ENCODE results near the gene PTX4. TPM values are rescaled to one million over a fixed set of nuclear protein-coding genes. Genes with fewer than 3 reads are reported as not detected.
A peak's percentile ranks its signal among the peaks of the same experiment; 100 is the strongest.

The PTX4 gene
- polyA plus RNA-seq, 3 donors, result 0.19 TPM; not detected in 2

GRCh38 chr16:1489077-1489476 lies 333 bp upstream of the PTX4 start:
- H4K20me1 ChIP-seq (ENCODE audit: insufficient read depth, low read length), result no peaks in the 10 kb centered on the region
- TF ChIP-seq CTCF (IDR thresholded peaks at IDR 0.05), result no peak
- no peak for DNase-seq
- H3K4me3 Mint-ChIP-seq, result peak overlapping the region in 1 of 2 donors; percentile 66
- peak overlapping the region; percentile 54 for H3K9ac ChIP-seq (ENCODE audit: insufficient read depth, low read length, poor library complexity, severe bottlenecking)
- H3K4me3 ChIP-seq (replicated peaks in 1 of 3; ENCODE audit: low read depth in 2 of 3, low read length in 3 of 3), result peak overlapping the region in 1 of 3 experiments; percentile 15
- peaks cover 0 to 2% (median 0%) of the 10 kb centered on the region in 7 donors for H3K9me3 Mint-ChIP-seq
- peaks cover 31% of the 10 kb centered on the region for H3K4me1 Mint-ChIP-seq
- H3K36me3 ChIP-seq (replicated peaks in 1 of 2; ENCODE audit: control insufficient read depth in 1 of 2, insufficient read depth in 2 of 2, low read length in 2 of 2), result no peaks in the 10 kb centered on the region
- H3K27ac Mint-ChIP-seq, result peak overlapping the region in 3 of 7 donors; percentile 76 to 87 (median 80)
- H3K27me3 ChIP-seq (ENCODE audit: control insufficient read depth in 2 of 2, insufficient read depth in 2 of 2, low read length in 2 of 2), result no peaks in the 10 kb centered on the region
- peaks cover 9% of the 10 kb centered on the region for H3K79me2 ChIP-seq (ENCODE audit: insufficient read depth, low read length)
- peaks cover 0 to under 1% of the 10 kb centered on the region in 2 donors for H3K36me3 Mint-ChIP-seq
- peaks cover 0 to 2% (median 2%) of the 10 kb centered on the region in 3 donors for H3K27me3 Mint-ChIP-seq (ENCODE audit: low read depth in 3 of 3)
- H3K27ac ChIP-seq (ENCODE audit: low read depth in 1 of 2, low read length in 2 of 2), result peak overlapping the region; percentile 43 to 57
- WGBS (ENCODE audit: insufficient coverage), result 94% methylated on average over 7 of the region's 12 CpGs
- peaks cover 35 to 47% of the 10 kb centered on the region in 2 donors for H3K4me1 ChIP-seq (ENCODE audit: control insufficient read depth in 1 of 2, insufficient read depth in 2 of 2, low read length in 2 of 2)
- H2AFZ ChIP-seq (ENCODE audit: insufficient read depth, low read depth, low read length, poor library complexity, severe bottlenecking), result peak overlapping the region; percentile 87
- H3K9me3 ChIP-seq (replicated peaks in 1 of 2; ENCODE audit: control insufficient read depth in 1 of 2, insufficient read depth in 1 of 2, low read length in 2 of 2), result no peaks in the 10 kb centered on the region
- intact Hi-C loops (cut with micrococcal nuclease), result no loop called here
- peak overlapping the region; percentile 50 for H3K4me2 ChIP-seq (replicated peaks; ENCODE audit: extremely low read depth, low read length, poor library complexity, severe bottlenecking)

GRCh38 chr16:1488054-1488601 lies 616 bp downstream of the PTX4 start:
- H4K20me1 ChIP-seq (ENCODE audit: insufficient read depth, low read length), result no peaks in the 10 kb centered on the region
- no peaks in the 10 kb centered on the region for H3K9me3 ChIP-seq (replicated peaks in 1 of 2; ENCODE audit: control insufficient read depth in 1 of 2, insufficient read depth in 1 of 2, low read length in 2 of 2)
- no peaks in the 10 kb centered on the region for H3K36me3 ChIP-seq (replicated peaks in 1 of 2; ENCODE audit: control insufficient read depth in 1 of 2, insufficient read depth in 2 of 2, low read length in 2 of 2)
- H3K4me1 Mint-ChIP-seq, result peaks cover 37% of the 10 kb centered on the region
- peaks cover 0 to 2% (median 0%) of the 10 kb centered on the region in 7 donors for H3K9me3 Mint-ChIP-seq
- H3K36me3 Mint-ChIP-seq, result no peaks in the 10 kb centered on the region
- peak overlapping the region; percentile 8 to 87 (median 71) for H3K27ac Mint-ChIP-seq
- peaks cover 40 to 48% of the 10 kb centered on the region in 2 donors for H3K4me1 ChIP-seq (ENCODE audit: control insufficient read depth in 1 of 2, insufficient read depth in 2 of 2, low read length in 2 of 2)
- TF ChIP-seq CTCF (IDR thresholded peaks at IDR 0.05), result no peak
- H3K4me3 ChIP-seq (replicated peaks in 1 of 3; ENCODE audit: low read depth in 2 of 3, low read length in 3 of 3), result peak overlapping the region in 1 of 3 experiments; percentile 15
- H3K4me2 ChIP-seq (replicated peaks; ENCODE audit: extremely low read depth, low read length, poor library complexity, severe bottlenecking), result peak overlapping the region; percentile 50
- no peaks in the 10 kb centered on the region for H3K27me3 ChIP-seq (ENCODE audit: control insufficient read depth in 2 of 2, insufficient read depth in 2 of 2, low read length in 2 of 2)
- H3K4me3 Mint-ChIP-seq, result peak overlapping the region; percentile 43 to 66
- no peak for DNase-seq
- peak overlapping the region; percentile 54 for H3K9ac ChIP-seq (ENCODE audit: insufficient read depth, low read length, poor library complexity, severe bottlenecking)
- H2AFZ ChIP-seq (ENCODE audit: insufficient read depth, low read depth, low read length, poor library complexity, severe bottlenecking), result peak overlapping the region; percentile 87
- peaks cover 0 to 2% (median 2%) of the 10 kb centered on the region in 3 donors for H3K27me3 Mint-ChIP-seq (ENCODE audit: low read depth in 3 of 3)
- H3K27ac ChIP-seq (ENCODE audit: low read depth in 1 of 2, low read length in 2 of 2), result peak overlapping the region; percentile 43 to 57
- WGBS (ENCODE audit: insufficient coverage), result 74% methylated on average over 18 of the region's 24 CpGs
- H3K79me2 ChIP-seq (ENCODE audit: insufficient read depth, low read length), result no peaks in the 10 kb centered on the region
- intact Hi-C loops (cut with micrococcal nuclease), result no loop called here

Measured in CD14-positive monocyte (primary cell).